Chondrocyte (in vitro differentiated cells): Measurements from ENCODE around the gene TEX51. TPM values are rescaled to one million over a fixed set of nuclear protein-coding genes. Genes with fewer than 3 reads are reported as not detected.

ENCODE experiments used
- DNase-seq: peaks from one replicate; pipeline ENCODE4 v3.0.0; 2021; ENCODE audit warnings: mixed read lengths, low spot score
- H3K27ac Mint-ChIP-seq: one replicate; pipeline ENCODE4 v1.8.0; 2021; ENCODE audit warnings: mild to moderate bottlenecking, moderate library complexity, mixed read lengths; ENCODE audit not compliant: unreplicated experiment
- H3K27me3 Mint-ChIP-seq: 2 replicates; pipeline ENCODE4 v1.8.0; 2021; ENCODE audit warnings: low read depth, mixed read lengths
- H3K36me3 Mint-ChIP-seq: 2 replicates; pipeline ENCODE4 v1.8.0; 2021; ENCODE audit warnings: low read depth, mixed read lengths
- H3K4me1 Mint-ChIP-seq: 2 replicates; pipeline ENCODE4 v1.8.0; 2021; ENCODE audit warnings: low read depth, mild to moderate bottlenecking, mixed read lengths
- H3K4me3 Mint-ChIP-seq: one replicate; pipeline ENCODE4 v1.8.0; 2021; ENCODE audit warnings: mild to moderate bottlenecking, moderate library complexity, mixed read lengths; ENCODE audit not compliant: unreplicated experiment
- H3K9me3 Mint-ChIP-seq: 2 replicates; pipeline ENCODE4 v1.8.0; 2021; ENCODE audit warnings: low read depth, mixed read lengths
- CTCF ChIP-seq: fragments of 200-600 bp; sonication (generic); IDR thresholded peaks from 2 replicates; pipeline ENCODE4 v1.5.0; 2021; ENCODE audit warnings: antibody characterized with exemption, mild to moderate bottlenecking, moderate library complexity
- total RNA-seq: library from RNA; stranded (reverse); gene quantifications from 3 replicates; pipeline ENCODE4 v1.2.1, GENCODE V29; 2021

Gene TEX51
- total RNA-seq, 1 donor from 2014 or later = not detected

GRCh38 chr2:126862730-126863129 is 36.0 kb upstream of the TEX51 start:
- H3K27me3 Mint-ChIP-seq = peaks cover 32% of the 10 kb centered on the region
- peaks cover 8% of the 10 kb centered on the region for H3K9me3 Mint-ChIP-seq
- H3K27ac Mint-ChIP-seq = no peak overlapping the region
- H3K36me3 Mint-ChIP-seq = no peaks in the 10 kb centered on the region
- H3K4me1 Mint-ChIP-seq = no peaks in the 10 kb centered on the region
- DNase-seq = no peak
- no peak overlapping the region for H3K4me3 Mint-ChIP-seq
- no peak for TF ChIP-seq CTCF

- Mint-ChIP-seq H3K4me1 (no peaks in the 10 kb centered on the region), H3K36me3 (no peaks in the 10 kb centered on the region), H3K27ac (no peak overlapping the region), H3K27me3 (peaks cover 32% of the 10 kb centered on the region), H3K4me3 (no peak overlapping the region), H3K9me3 (peaks cover 10% of the 10 kb centered on the region)
- TF ChIP-seq CTCF = no peak
- DNase-seq = no peak
Observed at GRCh38 chr2:126863336-126864015, 35.2 kb upstream of the TEX51 start.

- Mint-ChIP-seq H3K36me3 (no peaks in the 10 kb centered on the region), H3K4me3 (no peak overlapping the region), H3K27me3 (peaks cover 30% of the 10 kb centered on the region), H3K4me1 (no peaks in the 10 kb centered on the region), H3K27ac (no peak overlapping the region), H3K9me3 (peaks cover 10% of the 10 kb centered on the region)
- peak; percentile 26 for TF ChIP-seq CTCF
- DNase-seq = no peak
Observed at GRCh38 chr2:126864861-126865260, 33.8 kb upstream of the TEX51 start.

- Mint-ChIP-seq H3K4me1 (no peaks in the 10 kb centered on the region), H3K27ac (no peak overlapping the region), H3K9me3 (peaks cover 10% of the 10 kb centered on the region), H3K27me3 (peaks cover 22% of the 10 kb centered on the region), H3K4me3 (no peak overlapping the region), H3K36me3 (no peaks in the 10 kb centered on the region)
- no peak for TF ChIP-seq CTCF
- DNase-seq = no peak
Observed at GRCh38 chr2:126866451-126866850, 32.2 kb upstream of the TEX51 start.

- no peak overlapping the region for H3K27ac Mint-ChIP-seq
- TF ChIP-seq CTCF = no peak
Observed at GRCh38 chr2:126874961-126875360, 23.7 kb upstream of the TEX51 start.

More at GRCh38 chr2:126874961-126875360, 23.7 kb upstream of the TEX51 start:
- H3K4me1 Mint-ChIP-seq = no peaks in the 10 kb centered on the region
- H3K27me3 Mint-ChIP-seq = peaks cover 13% of the 10 kb centered on the region
- peaks cover 13% of the 10 kb centered on the region for H3K9me3 Mint-ChIP-seq
- no peaks in the 10 kb centered on the region for H3K36me3 Mint-ChIP-seq
- DNase-seq = no peak
- no peak overlapping the region for H3K4me3 Mint-ChIP-seq
